T follicular helper cell (primary cell): ENCODE data around the gene DGKG.

Source experiments
- DNase-seq: peaks from one replicate; pipeline ENCODE4 v3.0.0-alpha.2; 2020; ENCODE audit warnings: low read depth
- total RNA-seq, 2 experiments: gene quantifications; one replicate each; lab custom pipeline; 2026; lab: John Stamatoyannopoulos, UW

Gene DGKG
- 0 to 0.22 reads per million in 2 experiments for total RNA-seq

- DNase-seq = no peak
Observed at GRCh38 chr3:186361762-186362536, at the start of gene DGKG. Gene DGKG, minus strand, starts transcription at chr3:186362234. Its CDS starts 41,775 bp downstream, at chr3:186320459.

DNA sequence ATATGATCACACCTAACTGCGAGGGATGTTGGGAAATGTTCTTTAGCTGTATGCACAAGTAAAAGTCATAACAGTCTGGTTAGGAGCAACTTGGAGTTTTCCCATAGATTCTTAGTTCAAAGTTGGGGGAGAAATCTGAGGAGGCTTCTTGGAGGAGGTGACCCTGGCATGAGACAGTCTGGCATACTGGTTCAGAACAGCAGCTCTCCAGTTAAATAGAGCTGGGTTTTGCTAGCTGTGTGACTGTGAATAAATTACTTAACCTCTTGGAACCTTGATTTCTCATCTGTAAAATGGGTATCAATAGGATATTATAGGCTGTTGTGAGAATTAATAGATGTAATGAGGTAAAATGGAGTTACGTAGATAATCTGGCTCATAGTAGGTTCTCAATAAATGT is 49.1 kb upstream of the DGKG start:
- DNase-seq = no peak

GRCh38 chr3:186406669-186407635 is 44.9 kb upstream of the DGKG start:
- DNase-seq = no peak

- no peak for DNase-seq
Observed at GRCh38 chr3:186401556-186401955, 39.5 kb upstream of the DGKG start.

- DNase-seq = no peak
Observed at GRCh38 chr3:186400662-186401061, 38.6 kb upstream of the DGKG start.

GRCh38 chr3:186400026-186400425 is 38.0 kb upstream of the DGKG start:
- DNase-seq = no peak

GRCh38 chr3:186394566-186395217 is 32.7 kb upstream of the DGKG start:
- DNase-seq = no peak

- no peak for DNase-seq
Observed at GRCh38 chr3:186386883-186387560, 25.0 kb upstream of the DGKG start.

DNA sequence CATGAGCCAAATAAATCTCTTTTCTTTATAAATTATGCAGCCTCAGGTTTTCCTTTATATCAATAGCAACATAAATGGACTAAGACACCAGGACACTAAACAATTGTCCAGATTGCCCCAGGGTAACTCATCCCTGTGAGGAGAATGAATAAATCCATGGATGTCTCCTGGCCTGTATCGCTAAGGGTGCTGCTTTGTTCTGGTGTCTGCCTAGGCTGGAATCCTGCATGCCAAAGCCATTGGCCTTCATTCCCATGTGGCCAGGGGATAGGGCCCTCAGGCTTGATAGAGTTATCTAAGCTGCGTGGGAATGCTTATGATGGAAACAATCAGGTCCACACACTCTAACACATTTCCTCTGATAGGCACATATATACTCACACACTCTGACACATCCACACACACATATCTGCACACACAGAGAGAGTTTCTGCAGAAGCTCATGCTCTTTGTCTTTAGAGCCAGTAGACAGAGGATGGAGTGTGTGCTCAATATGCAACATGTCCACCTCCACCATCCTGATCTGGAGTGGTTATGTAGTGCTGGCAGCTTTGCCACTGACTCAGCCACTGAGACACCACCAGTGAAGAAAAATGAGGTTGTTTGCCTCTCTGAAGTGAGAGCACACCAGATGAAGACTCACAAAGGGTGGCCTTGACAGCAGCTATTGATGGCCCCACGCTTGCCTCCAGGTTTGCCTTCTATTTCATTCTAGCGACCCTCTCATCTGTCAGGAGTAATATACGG is 24.0 kb upstream of the DGKG start:
- DNase-seq = no peak

- no peak for DNase-seq
Observed at GRCh38 chr3:186383026-186383993, 21.3 kb upstream of the DGKG start.

- DNase-seq = no peak
Observed at GRCh38 chr3:186382217-186382885, 20.3 kb upstream of the DGKG start.

DNA sequence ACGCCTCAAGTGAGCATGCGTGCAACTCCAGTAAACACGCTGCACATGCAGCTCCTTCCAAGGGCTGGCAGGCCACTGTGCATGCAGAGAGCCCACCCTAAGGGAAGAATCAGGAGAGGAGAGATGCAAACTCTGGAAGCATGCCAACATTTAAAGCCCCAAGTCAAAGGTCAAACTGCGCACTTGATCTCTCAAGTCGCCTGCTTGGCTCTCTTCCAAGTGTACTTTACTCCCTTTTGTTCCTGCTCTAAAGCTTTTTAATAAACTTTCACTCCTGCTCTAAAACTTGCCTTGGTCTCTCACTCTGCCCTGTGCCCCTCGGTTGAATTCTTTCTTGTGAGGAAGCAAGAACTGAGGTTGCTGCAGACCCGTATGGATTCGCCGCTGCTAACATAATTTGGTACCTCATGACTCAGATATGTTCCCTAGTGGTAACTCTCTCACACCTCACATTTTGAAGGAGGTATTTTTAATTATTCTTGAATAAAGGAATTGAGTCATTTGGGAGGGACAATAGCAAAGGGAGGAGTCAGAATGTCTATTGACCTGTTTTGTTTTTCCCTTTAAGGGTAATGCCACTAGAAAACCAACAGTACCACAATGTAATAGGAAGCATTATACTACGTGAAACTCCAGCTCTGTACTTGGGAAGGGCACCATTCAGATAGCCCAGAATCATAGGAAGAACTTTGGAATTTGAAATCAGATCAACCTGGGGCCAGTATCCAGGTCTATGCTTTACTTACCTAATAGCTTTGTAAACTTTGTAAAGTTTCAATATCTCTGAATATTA is 19.6 kb upstream of the DGKG start:
- DNase-seq = no peak

DNA sequence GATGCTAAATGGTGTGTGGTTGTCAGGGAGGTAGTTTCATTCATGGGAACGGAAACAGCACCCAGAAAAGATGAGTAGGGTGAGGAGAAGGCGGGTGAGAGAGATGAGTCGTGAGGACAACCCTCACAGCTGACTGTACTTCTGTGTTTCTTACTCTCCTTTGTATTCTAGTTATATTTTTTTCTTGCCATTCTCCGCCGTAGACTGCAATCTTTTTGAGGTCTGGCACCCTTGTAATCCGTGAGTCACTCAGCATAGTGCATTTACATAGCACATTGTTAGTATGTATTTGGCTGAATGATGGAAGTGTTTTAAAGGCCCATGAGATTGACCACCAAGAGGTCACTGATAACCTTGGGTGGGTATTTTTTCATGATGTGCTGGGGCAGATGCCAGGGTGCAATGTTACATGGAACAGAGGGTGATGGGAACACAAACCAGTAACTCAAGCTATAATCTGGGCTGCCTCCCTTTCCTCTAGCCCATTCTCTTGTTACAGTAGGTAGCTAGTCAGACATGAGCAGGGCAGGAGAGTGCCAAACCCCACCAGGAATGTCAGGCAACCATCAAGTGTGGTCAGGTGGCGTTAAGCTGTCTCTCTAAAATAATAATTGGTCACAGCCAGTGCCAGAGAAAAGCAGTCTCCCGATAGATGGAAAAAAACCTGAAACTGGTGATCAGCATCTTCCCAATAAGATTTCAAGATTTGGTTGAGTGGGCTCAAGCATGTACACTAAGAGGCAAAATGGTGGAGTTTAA is 18.8 kb upstream of the DGKG start:
- DNase-seq = no peak

- DNase-seq = no peak
Observed at GRCh38 chr3:186375443-186375842, 13.4 kb upstream of the DGKG start.

- DNase-seq = no peak
Observed at GRCh38 chr3:186374376-186374775, 12.3 kb upstream of the DGKG start.

- DNase-seq = no peak
Observed at GRCh38 chr3:186369217-186369616, 7.2 kb upstream of the DGKG start.

- DNase-seq = no peak
Observed at GRCh38 chr3:186368717-186369116, 6.7 kb upstream of the DGKG start.

GRCh38 chr3:186368176-186368575 is 6.1 kb upstream of the DGKG start:
- no peak for DNase-seq
